GM21390 (cell line): Measurements from ENCODE around the gene ZNF76.
A peak's percentile ranks its signal among the peaks of the same experiment; 100 is the strongest.
"Not testable (repeated sequence)": the region's sequence is repeated elsewhere in the genome, so short reads cannot be mapped to it uniquely, and the experiment has no call there.

Source experiments
- ATAC-seq: cut with Tn5 transposase; IDR thresholded peaks from one replicate; pipeline ENCODE4 v1.9.1; 2021; ENCODE audit not compliant: unreplicated experiment

ZNF76 gene

DNA sequence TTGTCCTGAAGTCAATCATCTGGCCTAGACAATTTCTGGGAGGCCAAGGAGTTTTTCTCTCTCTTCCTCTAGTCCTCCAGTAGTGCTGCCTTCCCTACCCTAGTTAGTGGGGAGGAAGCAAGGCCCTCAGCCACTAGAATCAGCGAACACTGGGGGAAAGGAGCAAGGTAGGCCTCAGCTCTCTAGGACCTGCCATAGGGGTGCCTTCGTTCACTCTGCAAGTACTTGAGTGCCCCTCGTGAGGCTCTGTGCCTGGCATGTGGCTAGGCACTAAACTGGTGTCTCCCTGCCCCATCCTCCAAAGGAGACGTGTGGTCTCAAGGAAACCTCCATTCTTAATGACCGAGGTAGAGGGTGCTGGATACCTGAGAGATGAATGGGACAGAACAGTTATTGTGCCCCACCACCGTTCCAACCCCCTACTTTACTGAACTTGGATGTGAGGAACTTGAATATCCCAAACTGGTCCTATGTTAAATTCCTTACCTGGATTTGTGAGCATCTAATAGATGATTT lies 39.1 kb downstream of the ZNF76 start:
- no peak for ATAC-seq

GRCh38 chr6:35299674-35300073 lies 40.1 kb downstream of the ZNF76 start:
- ATAC-seq: no peak

DNA sequence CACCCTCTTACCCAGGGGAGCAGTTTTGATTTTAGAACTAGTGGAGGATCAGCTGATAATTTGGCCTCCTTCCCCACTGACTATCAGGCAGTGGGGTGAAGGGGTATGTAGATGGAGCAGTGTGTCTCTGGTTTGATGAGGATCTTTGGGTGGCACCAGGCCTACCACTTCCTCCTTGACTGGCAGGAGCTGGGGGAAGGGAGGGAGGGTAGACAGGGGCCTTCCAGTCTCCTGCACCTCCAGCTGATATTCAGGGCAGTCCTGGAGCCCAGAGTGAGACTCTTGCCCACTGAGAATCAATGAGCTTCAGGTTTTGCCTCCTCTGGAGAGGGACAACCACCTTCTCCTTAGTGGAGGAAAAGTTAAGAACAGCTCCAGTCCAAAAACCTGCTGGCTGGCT lies 41.3 kb downstream of the ZNF76 start:
- ATAC-seq: no peak

DNA sequence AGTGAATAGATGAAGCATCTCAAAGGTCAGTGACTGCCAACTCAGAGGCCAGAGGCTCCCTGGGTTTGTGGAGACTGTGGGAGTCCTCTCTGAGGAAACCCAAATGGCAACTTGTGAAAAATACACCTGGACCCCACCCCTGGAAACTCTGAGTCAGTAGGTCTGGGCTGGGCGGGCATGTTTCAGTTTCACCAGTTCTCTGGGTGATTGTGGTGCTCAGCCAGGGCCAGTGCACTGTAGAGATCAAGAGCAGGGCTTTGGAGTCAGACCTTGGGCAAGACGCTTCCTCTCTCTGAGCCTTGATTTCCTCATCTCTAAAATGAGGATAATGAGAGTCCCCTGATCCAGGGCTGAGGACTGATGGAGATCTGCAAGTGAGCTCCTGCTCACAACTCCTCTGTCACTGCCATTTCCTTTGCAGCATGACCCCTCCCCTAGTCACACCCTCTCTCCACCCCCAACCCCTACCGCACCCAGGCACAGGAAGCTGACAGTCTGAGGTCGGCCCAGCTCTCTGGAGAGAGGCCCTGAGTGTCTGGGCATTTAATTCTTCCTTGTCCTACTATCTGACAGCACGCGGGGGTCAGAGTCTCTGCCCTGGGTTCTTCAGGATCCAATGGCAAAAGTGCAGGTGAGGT lies 43.2 kb downstream of the ZNF76 start:
- peak; percentile 80 for ATAC-seq

GRCh38 chr6:35304299-35304698 lies 44.8 kb downstream of the ZNF76 start:
- no peak for ATAC-seq

DNA sequence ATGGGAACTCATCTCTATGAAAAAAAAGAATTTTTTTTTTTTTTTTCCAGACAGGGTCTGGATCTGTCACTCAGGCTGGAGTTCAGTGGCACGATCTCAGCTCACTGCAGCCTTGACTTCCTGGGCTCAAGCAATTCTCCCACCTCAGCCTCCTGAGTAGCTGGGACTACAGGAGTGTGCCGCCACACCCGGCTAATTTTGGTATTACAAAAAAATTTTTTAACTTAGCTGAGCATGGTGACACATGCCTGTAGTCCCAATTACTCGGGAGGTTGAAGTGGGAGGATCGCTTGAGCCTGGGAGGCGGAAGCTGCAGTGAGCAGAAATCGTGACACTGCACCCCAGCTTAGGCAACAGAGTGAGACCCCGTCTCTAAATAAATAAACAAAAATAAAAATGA lies 45.6 kb downstream of the ZNF76 start:
- no peak for ATAC-seq

DNA sequence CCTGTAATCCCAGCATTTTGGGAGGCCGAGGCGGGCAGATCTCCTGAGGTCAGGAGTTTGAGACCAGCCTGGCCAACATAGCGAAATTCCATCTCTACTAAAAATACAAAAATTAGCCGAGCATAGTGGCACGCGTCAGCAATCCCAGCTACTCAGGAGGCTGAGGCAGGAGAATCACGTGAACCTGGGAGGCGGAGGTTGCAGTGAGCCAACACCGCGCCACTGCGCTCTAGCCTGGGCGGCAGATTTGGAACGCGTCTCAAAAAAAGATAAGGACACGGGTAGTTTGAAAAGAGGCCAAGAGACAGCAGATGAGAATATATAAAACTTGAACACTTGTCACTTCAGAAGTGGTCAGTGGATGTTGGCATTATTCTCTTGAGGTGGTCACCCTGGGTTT lies 47.6 kb downstream of the ZNF76 start:
- ATAC-seq: not testable (repeated sequence)

DNA sequence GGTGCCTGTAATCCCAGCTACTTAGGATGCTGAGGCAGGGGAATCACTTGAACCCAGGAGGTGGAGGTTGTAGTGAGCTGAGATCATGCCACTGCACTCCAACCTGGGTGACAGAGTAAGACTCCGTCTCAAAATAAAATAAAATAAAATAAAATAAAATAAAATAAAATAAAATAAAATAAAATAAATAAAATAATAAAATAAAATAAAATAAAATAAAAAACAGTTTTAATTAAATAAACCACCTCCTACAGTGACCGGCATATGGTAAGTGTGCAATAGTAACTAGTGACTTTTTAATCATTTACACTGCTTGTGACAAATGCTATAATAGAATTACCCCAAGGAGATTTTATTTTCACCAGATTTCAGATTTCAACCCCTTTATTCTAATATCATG lies 49.0 kb downstream of the ZNF76 start:
- ATAC-seq: not testable (repeated sequence)

- ATAC-seq: no peak
These were observed 50.2 kb downstream of the ZNF76 start for GRCh38 chr6:35309611-35310264.

DNA sequence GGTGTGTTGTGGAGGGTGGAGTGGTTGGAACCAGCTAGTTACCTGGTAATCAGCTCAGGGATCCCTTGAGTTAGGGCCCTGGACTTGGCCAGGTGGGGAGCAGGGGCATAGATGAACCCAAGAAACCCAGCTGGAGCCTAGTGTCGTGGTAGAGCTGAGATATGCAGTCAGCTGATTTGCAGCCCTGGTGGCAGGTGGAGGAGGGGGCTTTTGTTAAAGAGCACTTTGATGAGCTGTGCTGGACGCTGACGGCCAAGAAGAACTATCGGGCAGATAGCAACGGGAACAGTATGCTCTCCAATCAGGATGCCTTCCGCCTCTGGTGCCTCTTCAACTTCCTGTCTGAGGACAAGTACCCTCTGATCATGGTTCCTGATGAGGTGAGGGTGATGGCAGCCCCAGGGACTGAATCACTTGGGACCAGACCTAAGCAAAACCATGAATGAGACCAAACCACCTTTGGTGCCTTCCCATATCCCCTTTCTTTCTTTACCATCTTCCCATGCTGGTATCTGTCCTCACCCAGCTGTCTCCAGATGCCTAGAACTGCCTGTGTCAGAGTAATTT lies 50.8 kb downstream of the ZNF76 start:
- ATAC-seq: no peak

DNA sequence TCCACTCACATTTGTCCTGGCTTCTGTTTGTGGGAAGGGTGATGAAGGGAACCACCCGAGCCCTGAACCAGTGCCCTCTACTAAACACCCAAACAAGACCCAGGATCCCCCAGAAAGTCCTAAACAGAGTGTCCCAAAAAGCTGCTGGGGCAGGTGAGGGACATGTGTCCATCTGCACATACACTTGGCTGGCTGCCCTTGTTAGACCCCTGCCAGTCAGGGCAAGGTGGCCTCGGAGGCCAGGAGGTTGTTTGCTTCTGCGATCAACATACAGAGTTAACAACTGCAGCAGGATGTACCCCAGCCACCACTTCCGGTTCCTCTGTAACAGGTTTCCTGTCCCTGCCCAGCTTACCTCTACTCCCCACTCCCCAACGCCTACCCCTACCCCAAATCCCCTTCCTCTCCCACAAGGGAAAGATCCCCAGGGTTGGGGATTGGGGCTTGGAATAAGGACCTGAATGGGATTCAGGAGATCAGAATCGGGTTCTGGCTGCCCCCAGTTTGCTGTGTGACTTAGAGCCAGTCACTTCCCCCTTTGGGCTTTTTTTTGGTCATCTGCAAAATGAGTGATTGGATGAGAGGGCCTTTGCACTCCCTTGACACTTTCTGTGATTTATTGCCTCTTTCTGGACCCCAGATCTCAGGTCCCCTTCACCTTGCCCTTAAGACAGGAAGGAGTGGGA lies 52.0 kb downstream of the ZNF76 start:
- ATAC-seq: no peak

DNA sequence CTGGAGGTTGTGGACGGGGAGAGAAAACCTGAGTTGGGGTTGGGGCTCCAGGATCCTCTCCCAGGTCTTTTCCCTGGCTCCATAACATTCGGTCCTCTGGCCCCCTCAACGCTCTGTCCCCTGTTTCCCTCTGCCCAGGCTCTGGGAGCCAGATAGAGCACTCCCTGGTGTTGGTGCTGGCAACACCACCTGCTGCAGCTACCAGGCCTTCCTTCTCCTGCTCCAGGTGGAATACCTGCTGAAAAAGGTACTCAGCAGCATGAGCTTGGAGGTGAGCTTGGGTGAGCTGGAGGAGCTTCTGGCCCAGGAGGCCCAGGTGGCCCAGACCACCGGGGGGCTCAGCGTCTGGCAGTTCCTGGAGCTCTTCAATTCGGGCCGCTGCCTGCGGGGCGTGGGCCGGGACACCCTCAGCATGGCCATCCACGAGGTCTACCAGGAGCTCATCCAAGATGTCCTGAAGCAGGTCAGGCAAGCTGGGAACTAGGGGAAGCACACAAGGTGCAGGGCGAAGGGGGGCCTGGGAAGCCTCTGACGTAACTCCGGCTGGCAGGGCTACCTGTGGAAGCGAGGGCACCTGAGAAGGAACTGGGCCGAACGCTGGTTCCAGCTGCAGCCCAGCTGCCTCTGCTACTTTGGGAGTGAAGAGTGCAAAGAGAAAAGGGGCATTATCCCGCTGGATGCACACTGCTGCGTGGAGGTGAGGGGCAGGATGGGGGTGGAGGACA lies 52.7 kb downstream of the ZNF76 start:
- ATAC-seq: no peak

- ATAC-seq: no peak
These were observed 53.3 kb downstream of the ZNF76 start for GRCh38 chr6:35312807-35313206.

DNA sequence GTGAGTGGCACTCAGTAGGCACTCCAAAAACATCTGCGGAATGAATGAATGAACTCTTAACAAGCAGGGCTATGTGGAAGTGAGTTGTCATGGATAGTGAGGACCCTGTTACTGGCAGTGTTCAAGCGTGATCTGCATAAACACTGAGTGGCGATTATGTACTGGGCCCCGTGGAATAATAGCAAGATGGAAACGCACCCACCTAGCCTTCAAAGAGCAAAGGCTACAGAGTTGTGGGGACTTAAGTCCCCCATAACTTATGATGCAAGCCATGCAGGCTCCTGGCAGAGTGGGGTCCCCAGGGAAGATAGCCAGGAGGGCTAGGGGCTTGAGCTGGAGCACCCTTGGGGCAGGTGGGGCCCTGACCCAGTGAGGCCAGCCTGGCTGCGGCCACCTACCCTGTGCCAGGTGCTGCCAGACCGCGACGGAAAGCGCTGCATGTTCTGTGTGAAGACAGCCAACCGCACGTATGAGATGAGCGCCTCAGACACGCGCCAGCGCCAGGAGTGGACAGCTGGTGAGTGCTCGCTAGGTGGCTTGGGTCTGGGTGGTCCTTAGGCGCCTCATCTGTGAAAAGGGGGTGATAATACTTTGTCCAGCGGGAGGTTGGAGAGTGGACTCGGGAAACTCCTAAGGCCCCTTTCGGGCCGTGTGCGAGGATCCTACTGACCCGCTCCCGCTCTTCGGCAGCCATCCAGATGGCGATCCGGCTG lies 58.1 kb downstream of the ZNF76 start:
- no peak for ATAC-seq

GRCh38 chr6:35318196-35319171 lies 58.9 kb downstream of the ZNF76 start:
- ATAC-seq: no peak

- no peak for ATAC-seq
These were observed 60.0 kb downstream of the ZNF76 start for GRCh38 chr6:35319346-35320030.

GRCh38 chr6:35320031-35320410 lies 60.5 kb downstream of the ZNF76 start:
- no peak for ATAC-seq

DNA sequence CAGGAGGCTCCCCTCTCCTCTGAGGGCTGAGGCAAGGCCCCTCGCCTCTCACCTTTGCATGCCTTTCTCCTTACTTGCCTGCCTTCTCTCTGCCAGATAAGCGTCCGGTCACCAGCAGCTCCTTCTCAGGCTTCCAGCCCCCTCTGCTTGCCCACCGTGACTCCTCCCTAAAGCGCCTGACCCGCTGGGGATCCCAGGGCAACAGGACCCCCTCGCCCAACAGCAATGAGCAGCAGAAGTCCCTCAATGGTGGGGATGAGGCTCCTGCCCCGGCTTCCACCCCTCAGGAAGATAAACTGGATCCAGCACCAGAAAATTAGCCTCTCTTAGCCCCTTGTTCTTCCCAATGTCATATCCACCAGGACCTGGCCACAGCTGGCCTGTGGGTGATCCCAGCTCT lies 61.6 kb downstream of the ZNF76 start:
- no peak for ATAC-seq
